A673 (cell line): ENCODE results near the gene UNC79. TPM values are rescaled to one million over a fixed set of nuclear protein-coding genes. Genes with fewer than 3 reads are reported as not detected.

Experiments
- BruUV-seq: library from RNA; stranded (reverse); fragments of 400-500 nt; replicated peaks from 2 replicates; lab custom pipeline; 2021; lab: Mats Ljungman, UMichigan
- CTCF ChIA-PET: fragments of 300-600 bp; sonication (Branson Sonifier 250); formaldehyde crosslinking; loops from one replicate; lab custom pipeline; 2022; ENCODE audit warnings: antibody characterized with exemption; lab: Charles Lee
- POLR2A ChIA-PET: fragments of 300-600 bp; sonication (Branson Sonifier 250); formaldehyde crosslinking; loops from one replicate; lab custom pipeline; 2022; ENCODE audit warnings: antibody characterized with exemption; ENCODE audit not compliant: low non-redundant PET; lab: Charles Lee
- DNase-seq: peaks from one replicate; pipeline ENCODE4 v3.0.0-alpha.2; 2015; ENCODE audit warnings: low spot score
- H3K27ac ChIP-seq: fragments of 200-600 bp; sonication (generic); 2 replicates; pipeline ENCODE4 v1.5.1; 2016; ENCODE audit warnings: mixed run types, low read depth, mild to moderate bottlenecking, mixed read lengths, antibody characterized with exemption, low read length; ENCODE audit not compliant: poor library complexity, severe bottlenecking
- H3K27me3 ChIP-seq: fragments of 200-600 bp; sonication (generic); replicated peaks from 2 replicates; pipeline ENCODE4 v1.6.1; 2017; ENCODE audit warnings: mixed run types, low read depth, mild to moderate bottlenecking, mixed read lengths, antibody characterized with exemption, low read length; ENCODE audit not compliant: insufficient read depth, poor library complexity
- H3K36me3 ChIP-seq: fragments of 200-600 bp; sonication (generic); 2 replicates; pipeline ENCODE4 v1.6.1; 2016; ENCODE audit warnings: mixed run types, mild to moderate bottlenecking, mixed read lengths, antibody characterized with exemption, low read length; ENCODE audit not compliant: insufficient read depth, poor library complexity, severe bottlenecking
- H3K4me1 ChIP-seq: fragments of 200-600 bp; sonication (generic); 2 replicates; pipeline ENCODE4 v1.6.1; 2017; ENCODE audit warnings: mixed run types, mild to moderate bottlenecking, mixed read lengths, antibody characterized with exemption, low read length; ENCODE audit not compliant: insufficient read depth, poor library complexity, severe bottlenecking
- H3K4me3 ChIP-seq: fragments of 200-600 bp; sonication (generic); 2 replicates; pipeline ENCODE4 v1.5.1; 2016; ENCODE audit warnings: low read depth, mixed run types, mild to moderate bottlenecking, mixed read lengths, low read length; ENCODE audit not compliant: poor library complexity, severe bottlenecking
- H3K9me3 ChIP-seq: fragments of 200-600 bp; sonication (generic); 2 replicates; pipeline ENCODE4 v1.6.1; 2016; ENCODE audit warnings: mixed run types, low read depth, mild to moderate bottlenecking, mixed read lengths, antibody characterized with exemption, low read length; ENCODE audit not compliant: poor library complexity, severe bottlenecking
- EZH2 ChIP-seq: fragments of 200-600 bp; sonication (generic); IDR thresholded peaks from 2 replicates; pipeline ENCODE4 v1.6.1; 2017; ENCODE audit warnings: borderline replicate concordance, low read depth, mild to moderate bottlenecking, mixed read lengths, antibody characterized with exemption, low read length; ENCODE audit not compliant: poor library complexity, severe bottlenecking
- intact Hi-C: fragments of 100-400 bp; cut with micrococcal nuclease; formaldehyde crosslinking; loops from one replicate; pipeline ENCODE4 v1.10.0; 2022; ENCODE audit not compliant: unreplicated experiment
- total RNA-seq: library from RNA; stranded (reverse); gene quantifications from 2 replicates; pipeline ENCODE4 v1.2.3, GENCODE V29; 2021
- TF ChIP-seq, protein P1 (sequence below): fragments of 300-800, 200-600 bp; sonication (generic); conservative IDR thresholded peaks from 2 replicates; pipeline ENCODE4 v1.5.1; 2017; ENCODE audit warnings: low read depth, mild to moderate bottlenecking, antibody characterized with exemption, low read length, moderate library complexity, mixed read lengths

The UNC79 gene
- total RNA-seq, 1 experiment from 2014 or later = 0.15 TPM

DNA sequence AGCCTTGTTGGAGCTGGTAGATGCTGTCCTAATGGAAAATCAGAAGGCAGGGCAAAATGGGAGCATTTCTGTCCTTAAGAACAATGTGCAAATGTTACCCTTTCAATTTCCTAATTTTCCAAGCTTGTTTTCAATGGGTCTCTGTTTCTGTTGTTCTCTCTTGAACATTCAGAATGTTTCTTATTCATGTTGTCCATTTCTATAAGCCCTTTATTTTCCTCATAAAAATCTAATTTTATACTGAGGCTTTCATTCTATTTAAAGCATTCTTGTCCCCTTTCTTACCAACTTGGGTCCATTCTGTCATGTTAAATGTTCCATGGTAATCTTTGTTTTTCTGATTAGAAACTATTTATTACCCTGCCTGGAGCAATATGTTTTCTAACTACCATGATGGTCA lies 232.6 kb downstream of the UNC79 start:
- no peaks in the 10 kb centered on the region for H3K36me3 ChIP-seq
- TF ChIP-seq, protein P1, sequence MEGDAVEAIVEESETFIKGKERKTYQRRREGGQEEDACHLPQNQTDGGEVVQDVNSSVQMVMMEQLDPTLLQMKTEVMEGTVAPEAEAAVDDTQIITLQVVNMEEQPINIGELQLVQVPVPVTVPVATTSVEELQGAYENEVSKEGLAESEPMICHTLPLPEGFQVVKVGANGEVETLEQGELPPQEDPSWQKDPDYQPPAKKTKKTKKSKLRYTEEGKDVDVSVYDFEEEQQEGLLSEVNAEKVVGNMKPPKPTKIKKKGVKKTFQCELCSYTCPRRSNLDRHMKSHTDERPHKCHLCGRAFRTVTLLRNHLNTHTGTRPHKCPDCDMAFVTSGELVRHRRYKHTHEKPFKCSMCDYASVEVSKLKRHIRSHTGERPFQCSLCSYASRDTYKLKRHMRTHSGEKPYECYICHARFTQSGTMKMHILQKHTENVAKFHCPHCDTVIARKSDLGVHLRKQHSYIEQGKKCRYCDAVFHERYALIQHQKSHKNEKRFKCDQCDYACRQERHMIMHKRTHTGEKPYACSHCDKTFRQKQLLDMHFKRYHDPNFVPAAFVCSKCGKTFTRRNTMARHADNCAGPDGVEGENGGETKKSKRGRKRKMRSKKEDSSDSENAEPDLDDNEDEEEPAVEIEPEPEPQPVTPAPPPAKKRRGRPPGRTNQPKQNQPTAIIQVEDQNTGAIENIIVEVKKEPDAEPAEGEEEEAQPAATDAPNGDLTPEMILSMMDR = no peak
- no peak for TF ChIP-seq EZH2
- no TSS peak for BruUV-seq
- H3K27ac ChIP-seq = no peak overlapping the region
- H3K4me3 ChIP-seq = no peak overlapping the region
- intact Hi-C loops = no loop called here
- no peak for DNase-seq
- peaks cover 19% of the 10 kb centered on the region for H3K9me3 ChIP-seq
- H3K27me3 ChIP-seq = peaks cover 9% of the 10 kb centered on the region
- no peaks in the 10 kb centered on the region for H3K4me1 ChIP-seq
- ChIA-PET CTCF (no interaction called here), POLR2A (no interaction called here)

- intact Hi-C loops = no loop called here
- Histone ChIP-seq H3K4me3 (no peak overlapping the region), H3K4me1 (no peaks in the 10 kb centered on the region), H3K36me3 (no peaks in the 10 kb centered on the region), H3K27ac (no peak overlapping the region), H3K9me3 (peaks cover 19% of the 10 kb centered on the region), H3K27me3 (peaks cover 4% of the 10 kb centered on the region)
- no peak for TF ChIP-seq EZH2
- TF ChIP-seq, protein P1 = no peak
- ChIA-PET POLR2A (no interaction called here), CTCF (no interaction called here)
- BruUV-seq = no TSS peak
- no peak for DNase-seq
These were observed 234.4 kb downstream of the UNC79 start for GRCh38 chr14:93665169-93665568.

DNA sequence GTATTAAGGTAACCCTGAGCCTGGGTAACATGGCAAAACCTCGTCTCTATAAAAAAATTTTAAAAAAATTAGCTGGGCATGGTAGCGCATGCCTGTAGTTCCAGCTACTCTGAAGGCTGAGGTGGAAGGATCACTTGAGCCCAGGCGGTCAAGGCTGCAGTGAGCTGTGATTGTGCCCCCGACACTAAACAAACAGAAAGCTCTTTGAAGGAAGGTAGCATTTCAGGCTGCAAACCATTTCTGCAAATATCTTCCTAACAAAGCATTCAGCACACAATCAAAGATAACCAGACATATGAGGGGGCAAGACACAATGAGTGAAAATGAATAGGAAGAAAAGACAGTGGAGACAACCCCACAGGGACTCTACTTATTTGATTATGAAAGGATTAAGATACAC lies 238.9 kb downstream of the UNC79 start:
- no peak for DNase-seq
- H3K27me3 ChIP-seq = peaks cover 4% of the 10 kb centered on the region
- H3K4me1 ChIP-seq = no peaks in the 10 kb centered on the region
- no peak for TF ChIP-seq EZH2
- TF ChIP-seq, protein P1 = no peak
- ChIA-PET CTCF (no interaction called here), POLR2A (no interaction called here)
- no peak overlapping the region for H3K27ac ChIP-seq
- no TSS peak for BruUV-seq
- H3K36me3 ChIP-seq = no peaks in the 10 kb centered on the region
- intact Hi-C loops = no loop called here
- peaks cover 14% of the 10 kb centered on the region for H3K9me3 ChIP-seq
- no peak overlapping the region for H3K4me3 ChIP-seq
